Bronchial epithelial cell (primary cell): ENCODE measurements around the gene ZFHX3. TPM values are rescaled to one million over a fixed set of nuclear protein-coding genes. Genes with fewer than 3 reads are reported as not detected.
A peak's percentile ranks its signal among the peaks of the same experiment; 100 is the strongest.

Experiments used
- DNase-seq: peaks from one replicate; pipeline ENCODE4 v3.0.0-alpha.2; 2010; ENCODE audit warnings: low read depth
- FAIRE-seq: peaks from 2 replicates; lab custom pipeline; 2011; peaks lifted over from hg19 to GRCh38; lab: Jason Lieb, UNC
- H3K27me3 ChIP-seq: 2 replicates; pipeline ENCODE4 v1.5.1; 2011; ENCODE audit warnings: low read length; ENCODE audit not compliant: control insufficient read depth, insufficient read depth
- H3K36me3 ChIP-seq: 2 replicates; pipeline ENCODE4 v1.5.1; 2011; ENCODE audit warnings: low read length; ENCODE audit not compliant: control insufficient read depth, insufficient read depth
- H3K4me3 ChIP-seq: 2 replicates; pipeline ENCODE4 v1.5.1; 2011; ENCODE audit warnings: mild to moderate bottlenecking, low read depth, low read length, control low read depth
- CTCF ChIP-seq: IDR thresholded peaks from 2 replicates; pipeline ENCODE4 v1.5.1; 2011; ENCODE audit warnings: mild to moderate bottlenecking, moderate library complexity, low read length, control low read depth, inconsistent platforms; ENCODE audit not compliant: insufficient read depth, severe bottlenecking
- total RNA-seq: library from RNA; depleted of rRNA; stranded (reverse); fragments of >200 nt; gene quantifications from 2 replicates; pipeline ENCODE4 v1.2.1, GENCODE V29; 2014

Gene ZFHX3
- total RNA-seq, 1 donor from 2014 or later, result 3.9 TPM

GRCh38 chr16:72821185-72821950 lies 226.6 kb downstream of the ZFHX3 start:
- DNase-seq, result no peak
- H3K27me3 ChIP-seq, result no peaks in the 10 kb centered on the region
- no peak for FAIRE-seq
- no peak for TF ChIP-seq CTCF
- no peaks in the 10 kb centered on the region for H3K36me3 ChIP-seq
- no peak overlapping the region for H3K4me3 ChIP-seq

GRCh38 chr16:72819345-72819744 lies 228.6 kb downstream of the ZFHX3 start:
- Histone ChIP-seq H3K36me3 (no peaks in the 10 kb centered on the region), H3K27me3 (no peaks in the 10 kb centered on the region), H3K4me3 (no peak overlapping the region)
- TF ChIP-seq CTCF, result no peak
- peak; percentile 55 for DNase-seq
- no peak for FAIRE-seq

- Histone ChIP-seq H3K36me3 (no peaks in the 10 kb centered on the region), H3K4me3 (no peak overlapping the region), H3K27me3 (no peaks in the 10 kb centered on the region)
- peak; percentile 7 for TF ChIP-seq CTCF
- no peak for FAIRE-seq
- DNase-seq, result no peak
Observed at GRCh38 chr16:72818236-72818845, 229.6 kb downstream of the ZFHX3 start.

GRCh38 chr16:72815348-72816318 lies 232.3 kb downstream of the ZFHX3 start:
- no peaks in the 10 kb centered on the region for H3K27me3 ChIP-seq
- no peak for DNase-seq
- FAIRE-seq, result no peak
- no peaks in the 10 kb centered on the region for H3K36me3 ChIP-seq
- no peak overlapping the region for H3K4me3 ChIP-seq
- no peak for TF ChIP-seq CTCF

GRCh38 chr16:72814226-72814625 lies 233.7 kb downstream of the ZFHX3 start:
- DNase-seq (no peak), FAIRE-seq (no peak)
- Histone ChIP-seq H3K27me3 (no peaks in the 10 kb centered on the region), H3K36me3 (no peaks in the 10 kb centered on the region), H3K4me3 (no peak overlapping the region)
- TF ChIP-seq CTCF, result no peak
